Chondrocyte (in vitro differentiated cells): ENCODE data around the gene FLNC. TPM values are rescaled to one million over a fixed set of nuclear protein-coding genes. Genes with fewer than 3 reads are reported as not detected.
A peak's percentile ranks its signal among the peaks of the same experiment; 100 is the strongest.

ENCODE experiments used
- DNase-seq: peaks from one replicate; pipeline ENCODE4 v3.0.0; 2021; ENCODE audit warnings: mixed read lengths, low spot score
- H3K27ac Mint-ChIP-seq: one replicate; pipeline ENCODE4 v1.8.0; 2021; ENCODE audit warnings: mild to moderate bottlenecking, moderate library complexity, mixed read lengths; ENCODE audit not compliant: unreplicated experiment
- H3K27me3 Mint-ChIP-seq: 2 replicates; pipeline ENCODE4 v1.8.0; 2021; ENCODE audit warnings: low read depth, mixed read lengths
- H3K36me3 Mint-ChIP-seq: 2 replicates; pipeline ENCODE4 v1.8.0; 2021; ENCODE audit warnings: low read depth, mixed read lengths
- H3K4me1 Mint-ChIP-seq: 2 replicates; pipeline ENCODE4 v1.8.0; 2021; ENCODE audit warnings: low read depth, mild to moderate bottlenecking, mixed read lengths
- H3K4me3 Mint-ChIP-seq: one replicate; pipeline ENCODE4 v1.8.0; 2021; ENCODE audit warnings: mild to moderate bottlenecking, moderate library complexity, mixed read lengths; ENCODE audit not compliant: unreplicated experiment
- H3K9me3 Mint-ChIP-seq: 2 replicates; pipeline ENCODE4 v1.8.0; 2021; ENCODE audit warnings: low read depth, mixed read lengths
- total RNA-seq: library from RNA; stranded (reverse); gene quantifications from 3 replicates; pipeline ENCODE4 v1.2.1, GENCODE V29; 2021
- TF ChIP-seq, protein P1 (sequence below): fragments of 200-600 bp; sonication (generic); IDR thresholded peaks from 2 replicates; pipeline ENCODE4 v1.5.0; 2021; ENCODE audit warnings: antibody characterized with exemption, mild to moderate bottlenecking, moderate library complexity

FLNC gene
- total RNA-seq, 1 donor from 2014 or later: 118 TPM

DNA sequence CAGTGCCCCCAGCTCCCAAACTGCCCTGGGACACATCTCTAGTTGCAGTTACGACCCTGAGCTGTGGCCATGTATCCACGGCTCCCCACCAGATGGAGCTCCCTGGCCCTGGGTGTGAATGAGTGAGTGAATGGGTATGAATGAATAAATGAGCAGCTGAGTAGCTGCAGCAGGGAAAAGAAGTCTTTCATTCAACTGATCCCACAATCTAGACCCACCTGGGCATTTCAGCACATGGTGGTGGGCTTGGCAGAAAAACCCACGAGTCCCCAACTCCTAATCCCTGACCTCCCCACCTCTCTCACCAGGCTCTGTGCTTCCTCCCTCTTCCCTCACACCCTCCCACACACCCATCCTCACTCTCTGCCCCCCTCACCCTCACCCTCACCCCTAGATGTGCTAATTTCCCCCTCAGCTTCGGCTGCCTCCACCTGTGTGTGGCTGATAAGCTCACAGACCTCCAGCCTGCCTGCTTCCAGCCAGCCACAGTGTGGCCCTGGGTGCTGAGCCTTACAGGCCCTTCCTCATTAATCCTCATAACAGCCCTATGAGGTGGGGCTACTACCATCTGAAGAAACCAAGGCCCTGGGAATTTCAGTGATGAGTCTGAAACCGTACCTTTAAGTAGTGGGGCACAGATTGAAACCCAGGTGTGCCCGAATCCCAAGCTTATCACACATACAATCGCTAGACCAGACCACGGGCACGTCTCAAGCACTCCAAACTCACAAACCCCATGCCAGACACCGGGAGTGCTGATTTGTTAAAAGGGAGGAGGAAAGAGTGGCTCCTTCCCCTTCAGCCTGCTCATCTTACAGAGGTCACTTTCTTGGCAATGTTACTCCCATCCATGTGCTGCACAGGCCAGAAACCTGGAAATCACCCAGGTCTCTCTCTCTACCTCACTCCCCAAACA lies 30.2 kb downstream of the FLNC start:
- Mint-ChIP-seq H3K27ac (peak overlapping the region; percentile 53), H3K4me3 (no peak overlapping the region), H3K27me3 (no peaks in the 10 kb centered on the region)

DNA sequence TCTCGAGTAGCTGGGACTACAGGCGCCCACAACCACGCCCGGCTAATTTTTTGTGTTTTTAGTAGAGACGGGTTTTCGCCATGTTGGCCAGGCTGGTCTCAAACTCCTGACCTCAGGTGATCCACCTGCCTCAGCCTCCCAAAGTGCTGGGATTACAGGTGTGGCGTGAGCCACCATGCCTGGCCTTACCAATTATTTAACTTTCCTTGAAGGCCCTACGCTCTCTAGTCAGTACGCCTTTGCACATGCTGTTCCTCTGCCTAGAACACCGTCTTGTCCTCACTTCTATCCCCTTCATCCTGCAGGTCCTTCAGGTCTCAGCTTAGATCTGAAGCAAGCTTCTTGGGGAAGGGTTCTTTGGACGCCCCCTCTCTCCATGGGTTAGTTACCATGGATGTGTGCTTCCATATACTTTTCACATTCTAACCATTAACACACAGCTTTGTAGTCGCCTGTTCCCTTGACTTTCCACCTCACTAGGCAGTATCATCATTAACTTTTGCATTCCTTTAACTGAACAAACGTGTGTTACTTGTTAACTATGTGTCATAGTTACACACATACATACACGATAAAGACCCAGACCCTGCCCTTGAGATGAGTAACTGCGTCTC lies 31.9 kb downstream of the FLNC start:
- Mint-ChIP-seq H3K4me3 (peak overlapping the region; percentile 100), H3K9me3 (no peaks in the 10 kb centered on the region), H3K4me1 (peaks cover 22% of the 10 kb centered on the region), H3K27me3 (no peaks in the 10 kb centered on the region), H3K27ac (peak overlapping the region; percentile 100), H3K36me3 (peaks cover 14% of the 10 kb centered on the region)
- DNase-seq: no peak
- TF ChIP-seq, protein P1, sequence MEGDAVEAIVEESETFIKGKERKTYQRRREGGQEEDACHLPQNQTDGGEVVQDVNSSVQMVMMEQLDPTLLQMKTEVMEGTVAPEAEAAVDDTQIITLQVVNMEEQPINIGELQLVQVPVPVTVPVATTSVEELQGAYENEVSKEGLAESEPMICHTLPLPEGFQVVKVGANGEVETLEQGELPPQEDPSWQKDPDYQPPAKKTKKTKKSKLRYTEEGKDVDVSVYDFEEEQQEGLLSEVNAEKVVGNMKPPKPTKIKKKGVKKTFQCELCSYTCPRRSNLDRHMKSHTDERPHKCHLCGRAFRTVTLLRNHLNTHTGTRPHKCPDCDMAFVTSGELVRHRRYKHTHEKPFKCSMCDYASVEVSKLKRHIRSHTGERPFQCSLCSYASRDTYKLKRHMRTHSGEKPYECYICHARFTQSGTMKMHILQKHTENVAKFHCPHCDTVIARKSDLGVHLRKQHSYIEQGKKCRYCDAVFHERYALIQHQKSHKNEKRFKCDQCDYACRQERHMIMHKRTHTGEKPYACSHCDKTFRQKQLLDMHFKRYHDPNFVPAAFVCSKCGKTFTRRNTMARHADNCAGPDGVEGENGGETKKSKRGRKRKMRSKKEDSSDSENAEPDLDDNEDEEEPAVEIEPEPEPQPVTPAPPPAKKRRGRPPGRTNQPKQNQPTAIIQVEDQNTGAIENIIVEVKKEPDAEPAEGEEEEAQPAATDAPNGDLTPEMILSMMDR: no peak

More for the DNA sequence above, 30.2 kb downstream of the FLNC start:
- DNase-seq: no peak
- H3K4me1 Mint-ChIP-seq: peaks cover 17% of the 10 kb centered on the region
- no peaks in the 10 kb centered on the region for H3K9me3 Mint-ChIP-seq
- TF ChIP-seq, protein P1: peak; percentile 29
- H3K36me3 Mint-ChIP-seq: peaks cover 15% of the 10 kb centered on the region

DNA sequence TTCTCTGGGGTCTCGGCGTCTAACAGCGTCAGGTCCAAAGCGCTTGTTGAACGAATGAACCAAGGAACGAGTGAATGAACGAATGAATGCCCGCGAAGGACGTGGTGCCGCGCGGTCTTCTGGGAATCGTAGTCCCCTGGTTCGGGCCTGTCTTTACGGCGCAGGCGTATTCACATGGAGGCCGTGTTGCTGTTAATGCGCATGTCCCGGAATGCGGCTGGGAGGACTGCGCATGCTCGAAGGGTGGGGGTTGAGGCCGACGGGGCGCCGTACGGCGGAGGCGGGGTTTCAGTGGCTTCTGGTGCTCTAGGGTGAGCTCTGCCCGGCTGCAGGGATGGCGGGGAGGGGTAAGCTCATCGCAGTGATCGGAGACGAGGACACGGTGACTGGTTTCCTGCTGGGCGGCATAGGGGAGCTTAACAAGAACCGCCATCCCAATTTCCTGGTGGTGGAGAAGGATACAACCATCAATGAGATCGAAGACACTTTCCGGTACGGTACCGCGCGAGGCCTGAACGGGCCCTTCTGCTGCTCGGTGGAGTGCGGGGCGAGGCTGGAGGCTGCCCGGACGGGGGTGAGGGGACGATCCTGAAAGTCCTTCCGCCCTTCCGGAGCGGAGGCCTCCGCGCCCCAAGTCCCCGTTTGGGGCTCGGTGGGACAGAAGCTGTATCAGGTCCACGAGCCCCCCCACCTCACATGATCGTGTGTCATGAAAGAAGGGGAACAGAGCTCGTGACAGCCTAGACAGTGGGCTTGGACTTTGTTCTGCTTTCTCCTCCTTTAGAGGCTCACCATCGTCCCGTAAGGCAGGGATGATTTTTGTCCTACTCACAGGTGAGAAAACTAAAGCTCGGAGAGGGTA lies 32.6 kb downstream of the FLNC start, which contains the start of gene ATP6V1F:
ATP6V1F (plus strand) TSS at position 286 of the 862 bp plus-strand sequence; CDS start at position 335, 49 bp downstream.
- Mint-ChIP-seq H3K27ac (peak within 1 kb of the TSS; percentile 100), H3K9me3 (no peaks in the 10 kb centered on the region), H3K4me1 (peaks cover 27% of the 10 kb centered on the region), H3K27me3 (no peaks in the 10 kb centered on the region), H3K4me3 (peak within 1 kb of the TSS; percentile 100), H3K36me3 (peaks cover 14% of the 10 kb centered on the region)
- TF ChIP-seq, protein P1: no peak
- DNase-seq: peak; percentile 81

DNA sequence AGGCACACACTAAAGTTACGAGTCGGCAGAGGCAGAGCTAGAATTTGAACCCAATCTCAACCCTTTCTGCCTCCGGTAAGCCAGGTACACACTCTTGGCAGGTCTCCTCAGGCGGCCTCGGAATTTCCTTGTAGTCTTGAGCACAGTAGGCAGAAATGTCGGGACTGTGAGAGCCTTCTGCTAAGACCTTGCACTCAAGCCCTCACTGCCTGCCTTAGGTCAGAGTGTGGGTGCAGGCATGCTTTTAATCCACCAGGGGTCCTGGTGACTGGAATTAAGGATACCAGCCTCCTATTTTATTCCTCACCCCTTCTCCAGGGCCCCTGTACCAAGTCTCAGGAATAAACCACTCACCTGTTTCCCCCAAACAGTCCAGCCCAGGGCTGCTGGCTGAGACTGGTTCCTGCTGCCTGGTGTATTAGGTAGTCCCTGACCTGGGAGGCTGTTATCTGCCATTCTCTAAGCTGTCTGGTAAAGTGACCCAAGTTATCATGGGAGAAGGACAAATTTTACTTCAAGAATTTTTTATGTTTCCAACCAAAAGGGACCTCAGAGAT lies 33.3 kb downstream of the FLNC start:
- no peak for DNase-seq
- Mint-ChIP-seq H3K27ac (peak overlapping the region; percentile 100), H3K27me3 (no peaks in the 10 kb centered on the region), H3K4me3 (peak overlapping the region; percentile 100), H3K9me3 (no peaks in the 10 kb centered on the region), H3K4me1 (peaks cover 29% of the 10 kb centered on the region), H3K36me3 (peaks cover 12% of the 10 kb centered on the region)
- TF ChIP-seq, protein P1: peak; percentile 77
